Transverse colon (tissue), 4 donors: ENCODE data around the gene EDC3.

Experiments
- EP300 ChIP-seq: sonication (generic); formaldehyde crosslinking; IDR thresholded peaks from one replicate; pipeline ENCODE4 v1.6.1; 2017; ENCODE audit warnings: antibody characterized with exemption, low read depth
- POLR2AphosphoS5 ChIP-seq, 3 donors: sonication (generic); formaldehyde crosslinking; IDR thresholded peaks; one replicate each; pipeline ENCODE4 v1.6.1; 2016; ENCODE audit warnings: antibody characterized with exemption in 3 of 3
- TF ChIP-seq, protein P1 (sequence below), 5 experiments: fragments of 200-600 bp in 3 of 5; fragments of 450-650 bp in 2 of 5; sonication (generic) in 3 of 5; IDR thresholded peaks; 1 replicate in 2 of 5; 2 replicates in 3 of 5; pipeline ENCODE4 v1.5.1; 2016 to 2017; ENCODE audit warnings: antibody characterized with exemption in 5 of 5, inconsistent platforms in 3 of 5, mild to moderate bottlenecking in 2 of 5, moderate library complexity in 1 of 5

- TF ChIP-seq, protein P1, sequence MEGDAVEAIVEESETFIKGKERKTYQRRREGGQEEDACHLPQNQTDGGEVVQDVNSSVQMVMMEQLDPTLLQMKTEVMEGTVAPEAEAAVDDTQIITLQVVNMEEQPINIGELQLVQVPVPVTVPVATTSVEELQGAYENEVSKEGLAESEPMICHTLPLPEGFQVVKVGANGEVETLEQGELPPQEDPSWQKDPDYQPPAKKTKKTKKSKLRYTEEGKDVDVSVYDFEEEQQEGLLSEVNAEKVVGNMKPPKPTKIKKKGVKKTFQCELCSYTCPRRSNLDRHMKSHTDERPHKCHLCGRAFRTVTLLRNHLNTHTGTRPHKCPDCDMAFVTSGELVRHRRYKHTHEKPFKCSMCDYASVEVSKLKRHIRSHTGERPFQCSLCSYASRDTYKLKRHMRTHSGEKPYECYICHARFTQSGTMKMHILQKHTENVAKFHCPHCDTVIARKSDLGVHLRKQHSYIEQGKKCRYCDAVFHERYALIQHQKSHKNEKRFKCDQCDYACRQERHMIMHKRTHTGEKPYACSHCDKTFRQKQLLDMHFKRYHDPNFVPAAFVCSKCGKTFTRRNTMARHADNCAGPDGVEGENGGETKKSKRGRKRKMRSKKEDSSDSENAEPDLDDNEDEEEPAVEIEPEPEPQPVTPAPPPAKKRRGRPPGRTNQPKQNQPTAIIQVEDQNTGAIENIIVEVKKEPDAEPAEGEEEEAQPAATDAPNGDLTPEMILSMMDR (IDR thresholded peaks at IDR 0.05) = no peak
- TF ChIP-seq POLR2AphosphoS5 (IDR thresholded peaks at IDR 0.05) (no peak), EP300 (no peak)
Measured at GRCh38 chr15:74610302-74610951, 85.4 kb downstream of the EDC3 start.
